Fibroblast of lung (primary cell): Measurements from ENCODE around the gene SRRD. TPM values are rescaled to one million over a fixed set of nuclear protein-coding genes. Genes with fewer than 3 reads are reported as not detected.

Source experiments
- DNase-seq, 2 donors: peaks; one replicate each; pipeline versions ENCODE4 v3.0.0 to v3.0.0-alpha.2; 2010; ENCODE audit warnings: low read depth in 2 of 2
- H2AFZ ChIP-seq: 2 replicates; pipeline ENCODE4 v1.5.1; 2012; ENCODE audit warnings: low read length, control low read depth, inconsistent platforms
- H3K27ac ChIP-seq: 2 replicates; pipeline ENCODE4 v1.5.1; 2011; ENCODE audit warnings: low read length, control low read depth; ENCODE audit not compliant: insufficient read depth
- H3K27me3 ChIP-seq: 2 replicates; pipeline ENCODE4 v1.5.1; 2011; ENCODE audit warnings: mild to moderate bottlenecking, low read length; ENCODE audit not compliant: control insufficient read depth, insufficient read depth
- H3K36me3 ChIP-seq: 2 replicates; pipeline ENCODE4 v1.5.1; 2011; ENCODE audit warnings: low read length; ENCODE audit not compliant: control insufficient read depth, insufficient read depth
- H3K4me1 ChIP-seq: 2 replicates; pipeline ENCODE4 v1.5.1; 2011; ENCODE audit warnings: low read length; ENCODE audit not compliant: control insufficient read depth, insufficient read depth; ENCODE audit errors: extremely low read depth
- H3K4me2 ChIP-seq: 2 replicates; pipeline ENCODE4 v1.5.1; 2011; ENCODE audit warnings: low read length, control low read depth; ENCODE audit not compliant: insufficient read depth; ENCODE audit errors: extremely low read depth
- H3K4me3 ChIP-seq, 4 experiments: fragments of 200-600 bp in 1 of 4; sonication (generic) in 1 of 4; replicated peaks in 1 of 4; 2 replicates each; pipeline ENCODE4 v1.5.1; 2011 to 2016; ENCODE audit warnings: low read length in 4 of 4, low read depth in 3 of 4, mild to moderate bottlenecking in 3 of 4, control low read depth in 2 of 4, inconsistent platforms in 1 of 4, mixed read lengths in 1 of 4; ENCODE audit not compliant: insufficient read depth in 1 of 4; ENCODE audit errors: control extremely low read depth in 1 of 4
- H3K79me2 ChIP-seq: 2 replicates; pipeline ENCODE4 v1.5.1; 2012; ENCODE audit warnings: mild to moderate bottlenecking, low read length, inconsistent platforms; ENCODE audit not compliant: control insufficient read depth, insufficient read depth
- H3K9ac ChIP-seq: 2 replicates; pipeline ENCODE4 v1.5.1; 2011; ENCODE audit warnings: mild to moderate bottlenecking, low read length, control low read depth; ENCODE audit not compliant: insufficient read depth
- H3K9me3 ChIP-seq: 2 replicates; pipeline ENCODE4 v1.5.1; 2012; ENCODE audit warnings: low read depth, low read length; ENCODE audit not compliant: control insufficient read depth, insufficient read depth
- H4K20me1 ChIP-seq: 2 replicates; pipeline ENCODE4 v1.5.1; 2011; ENCODE audit warnings: low read length; ENCODE audit not compliant: control insufficient read depth, insufficient read depth; ENCODE audit errors: extremely low read depth
- EZH2 ChIP-seq: IDR thresholded peaks from 2 replicates; pipeline ENCODE4 v1.5.1; 2012; ENCODE audit warnings: low read length, control low read depth, mild to moderate bottlenecking; ENCODE audit errors: missing control alignments
- polyA plus RNA-seq, 2 donors: library from polyadenylated mRNA; depleted of rRNA in 1 of 2; stranded (reverse) in 1 of 2; unstranded in 1 of 2; fragments of >200 nt; gene quantifications; 2 replicates each; pipeline ENCODE4 v1.2.1, GENCODE V29; 2011 to 2012; ENCODE audit warnings: missing spikeins in 1 of 2
- total RNA-seq: library from RNA; depleted of rRNA; stranded (reverse); fragments of >200 nt; gene quantifications from 2 replicates; pipeline ENCODE4 v1.2.1, GENCODE V29; 2014
- TF ChIP-seq, protein P1 (sequence below), 2 donors: IDR thresholded peaks in 1 of 2; conservative IDR thresholded peaks in 1 of 2; 1 replicate in 1 of 2; 2 replicates in 1 of 2; pipeline ENCODE4 v1.5.1; 2011 to 2012; ENCODE audit warnings: low read length in 2 of 2, control low read depth in 1 of 2, inconsistent platforms in 1 of 2, low read depth in 1 of 2, mild to moderate bottlenecking in 1 of 2

Gene SRRD
- total and polyA plus RNA-seq, 2 donors (not counting 1 experiment from before 2014, with no cell fraction given), result 7.9 to 30.0 TPM

- H3K9ac ChIP-seq, result no peak overlapping the region
- H3K27me3 ChIP-seq, result no peaks in the 10 kb centered on the region
- H3K79me2 ChIP-seq, result no peaks in the 10 kb centered on the region
- peaks cover 9% of the 10 kb centered on the region for H3K36me3 ChIP-seq
- H4K20me1 ChIP-seq, result no peaks in the 10 kb centered on the region
- no peak overlapping the region for H3K4me2 ChIP-seq
- no peak overlapping the region for H3K4me3 ChIP-seq
- TF ChIP-seq, protein P1, sequence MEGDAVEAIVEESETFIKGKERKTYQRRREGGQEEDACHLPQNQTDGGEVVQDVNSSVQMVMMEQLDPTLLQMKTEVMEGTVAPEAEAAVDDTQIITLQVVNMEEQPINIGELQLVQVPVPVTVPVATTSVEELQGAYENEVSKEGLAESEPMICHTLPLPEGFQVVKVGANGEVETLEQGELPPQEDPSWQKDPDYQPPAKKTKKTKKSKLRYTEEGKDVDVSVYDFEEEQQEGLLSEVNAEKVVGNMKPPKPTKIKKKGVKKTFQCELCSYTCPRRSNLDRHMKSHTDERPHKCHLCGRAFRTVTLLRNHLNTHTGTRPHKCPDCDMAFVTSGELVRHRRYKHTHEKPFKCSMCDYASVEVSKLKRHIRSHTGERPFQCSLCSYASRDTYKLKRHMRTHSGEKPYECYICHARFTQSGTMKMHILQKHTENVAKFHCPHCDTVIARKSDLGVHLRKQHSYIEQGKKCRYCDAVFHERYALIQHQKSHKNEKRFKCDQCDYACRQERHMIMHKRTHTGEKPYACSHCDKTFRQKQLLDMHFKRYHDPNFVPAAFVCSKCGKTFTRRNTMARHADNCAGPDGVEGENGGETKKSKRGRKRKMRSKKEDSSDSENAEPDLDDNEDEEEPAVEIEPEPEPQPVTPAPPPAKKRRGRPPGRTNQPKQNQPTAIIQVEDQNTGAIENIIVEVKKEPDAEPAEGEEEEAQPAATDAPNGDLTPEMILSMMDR (conservative IDR thresholded peaks at IDR 0.05 in 1 of 2, IDR thresholded peaks at IDR 0.05 in 1 of 2; ENCODE audit: low read depth in 1 of 2, low read length in 2 of 2), result no peak
- TF ChIP-seq EZH2, result no peak
- no peaks in the 10 kb centered on the region for H3K4me1 ChIP-seq
- H3K27ac ChIP-seq, result no peak overlapping the region
- DNase-seq, result no peak
- no peaks in the 10 kb centered on the region for H3K9me3 ChIP-seq
- no peak overlapping the region for H2AFZ ChIP-seq
Observed at GRCh38 chr22:26453812-26454500, 29.7 kb upstream of the SRRD start.

DNA sequence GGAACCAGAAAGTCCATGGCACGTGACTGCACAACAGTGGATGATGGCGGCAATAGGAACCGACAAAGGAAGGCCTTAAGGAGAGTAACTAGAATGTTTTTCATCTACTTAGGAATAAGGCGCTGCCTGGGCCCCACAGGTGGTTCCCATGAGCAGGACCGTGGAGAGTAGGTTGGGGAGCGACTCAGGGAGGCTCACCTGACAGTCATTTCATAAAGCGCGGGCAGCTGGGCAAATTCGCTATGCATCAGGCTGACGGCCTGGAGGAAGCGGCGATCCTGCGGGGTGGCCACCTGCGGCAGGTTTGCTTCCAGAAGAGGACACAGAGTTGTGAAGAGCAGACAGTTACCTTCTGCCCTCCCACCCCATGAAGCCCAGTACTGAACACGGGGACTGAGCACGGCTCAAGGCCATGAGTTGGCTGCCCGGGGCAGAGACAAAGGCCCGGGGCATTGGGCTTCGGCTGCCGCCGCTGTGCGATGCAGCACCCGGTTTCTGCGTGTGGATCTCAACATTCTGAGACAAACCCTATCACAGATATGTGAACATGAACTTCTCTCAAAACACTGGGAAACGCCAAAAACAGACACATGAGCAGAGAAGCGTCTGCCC is 25.9 kb upstream of the SRRD start:
- Histone ChIP-seq H3K4me1 (no peaks in the 10 kb centered on the region), H4K20me1 (no peaks in the 10 kb centered on the region), H3K9me3 (no peaks in the 10 kb centered on the region), H3K9ac (no peak overlapping the region), H3K27ac (no peak overlapping the region), H3K4me2 (no peak overlapping the region), H3K36me3 (peaks cover 12% of the 10 kb centered on the region), H3K27me3 (no peaks in the 10 kb centered on the region), H3K4me3 (no peak overlapping the region), H2AFZ (no peak overlapping the region), H3K79me2 (no peaks in the 10 kb centered on the region)
- DNase-seq, result no peak
- TF ChIP-seq, protein P1 (conservative IDR thresholded peaks at IDR 0.05 in 1 of 2, IDR thresholded peaks at IDR 0.05 in 1 of 2; ENCODE audit: low read depth in 1 of 2, low read length in 2 of 2), result no peak
- TF ChIP-seq EZH2, result no peak

- Histone ChIP-seq H3K4me3 (no peak overlapping the region), H3K4me2 (no peak overlapping the region), H3K36me3 (peaks cover 15% of the 10 kb centered on the region), H3K27me3 (no peaks in the 10 kb centered on the region), H3K9ac (no peak overlapping the region), H3K79me2 (no peaks in the 10 kb centered on the region), H3K4me1 (no peaks in the 10 kb centered on the region), H2AFZ (no peak overlapping the region), H3K9me3 (no peaks in the 10 kb centered on the region), H3K27ac (no peak overlapping the region), H4K20me1 (no peaks in the 10 kb centered on the region)
- no peak for DNase-seq
- no peak for TF ChIP-seq EZH2
- TF ChIP-seq, protein P1 (conservative IDR thresholded peaks at IDR 0.05 in 1 of 2, IDR thresholded peaks at IDR 0.05 in 1 of 2; ENCODE audit: low read depth in 1 of 2, low read length in 2 of 2), result no peak
Observed at GRCh38 chr22:26460202-26460601, 23.5 kb upstream of the SRRD start.
